HEK293 (cell line): Measurements from ENCODE around the gene DIS3L2.

ENCODE experiments used
- ZNF302 ChIP-seq: fragments of 450-650 bp; formaldehyde crosslinking; IDR thresholded peaks from 2 replicates; pipeline ENCODE4 v1.5.1; 2016; ENCODE audit warnings: missing biosample characterization, missing genetic modification characterization, low read depth
- TF ChIP-seq, protein P1 (sequence below): fragments of 450-650 bp; formaldehyde crosslinking; IDR thresholded peaks from 2 replicates; pipeline ENCODE4 v1.5.1; 2016; ENCODE audit warnings: missing biosample characterization, missing genetic modification characterization

DNA sequence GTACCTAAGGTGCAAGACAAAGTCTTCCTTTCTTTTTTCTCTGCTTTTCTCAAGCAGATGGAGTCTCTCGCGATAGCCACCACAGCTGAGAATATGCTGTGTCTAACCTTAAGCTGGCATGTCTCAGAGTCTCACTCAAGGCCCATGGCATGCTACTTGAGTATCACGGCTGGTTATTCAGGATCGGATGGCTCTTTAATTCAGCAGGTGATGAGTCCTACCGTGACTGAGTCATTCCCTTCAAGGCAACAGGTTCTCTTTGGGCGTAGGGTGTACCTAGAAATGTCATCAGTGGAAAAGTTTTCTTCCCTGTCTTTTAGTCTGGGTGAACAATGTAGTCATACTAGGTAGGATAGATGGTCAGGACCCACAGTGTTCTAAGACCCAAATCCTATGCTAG, 136.2 kb downstream of the DIS3L2 start:
- TF ChIP-seq ZNF302 (tag by site-specific recombination) = no peak
- TF ChIP-seq, protein P1, sequence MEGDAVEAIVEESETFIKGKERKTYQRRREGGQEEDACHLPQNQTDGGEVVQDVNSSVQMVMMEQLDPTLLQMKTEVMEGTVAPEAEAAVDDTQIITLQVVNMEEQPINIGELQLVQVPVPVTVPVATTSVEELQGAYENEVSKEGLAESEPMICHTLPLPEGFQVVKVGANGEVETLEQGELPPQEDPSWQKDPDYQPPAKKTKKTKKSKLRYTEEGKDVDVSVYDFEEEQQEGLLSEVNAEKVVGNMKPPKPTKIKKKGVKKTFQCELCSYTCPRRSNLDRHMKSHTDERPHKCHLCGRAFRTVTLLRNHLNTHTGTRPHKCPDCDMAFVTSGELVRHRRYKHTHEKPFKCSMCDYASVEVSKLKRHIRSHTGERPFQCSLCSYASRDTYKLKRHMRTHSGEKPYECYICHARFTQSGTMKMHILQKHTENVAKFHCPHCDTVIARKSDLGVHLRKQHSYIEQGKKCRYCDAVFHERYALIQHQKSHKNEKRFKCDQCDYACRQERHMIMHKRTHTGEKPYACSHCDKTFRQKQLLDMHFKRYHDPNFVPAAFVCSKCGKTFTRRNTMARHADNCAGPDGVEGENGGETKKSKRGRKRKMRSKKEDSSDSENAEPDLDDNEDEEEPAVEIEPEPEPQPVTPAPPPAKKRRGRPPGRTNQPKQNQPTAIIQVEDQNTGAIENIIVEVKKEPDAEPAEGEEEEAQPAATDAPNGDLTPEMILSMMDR (tag by site-specific recombination) = no peak
